ENCODE measurements around the gene ARPIN.

Gene ARPIN

DNA sequence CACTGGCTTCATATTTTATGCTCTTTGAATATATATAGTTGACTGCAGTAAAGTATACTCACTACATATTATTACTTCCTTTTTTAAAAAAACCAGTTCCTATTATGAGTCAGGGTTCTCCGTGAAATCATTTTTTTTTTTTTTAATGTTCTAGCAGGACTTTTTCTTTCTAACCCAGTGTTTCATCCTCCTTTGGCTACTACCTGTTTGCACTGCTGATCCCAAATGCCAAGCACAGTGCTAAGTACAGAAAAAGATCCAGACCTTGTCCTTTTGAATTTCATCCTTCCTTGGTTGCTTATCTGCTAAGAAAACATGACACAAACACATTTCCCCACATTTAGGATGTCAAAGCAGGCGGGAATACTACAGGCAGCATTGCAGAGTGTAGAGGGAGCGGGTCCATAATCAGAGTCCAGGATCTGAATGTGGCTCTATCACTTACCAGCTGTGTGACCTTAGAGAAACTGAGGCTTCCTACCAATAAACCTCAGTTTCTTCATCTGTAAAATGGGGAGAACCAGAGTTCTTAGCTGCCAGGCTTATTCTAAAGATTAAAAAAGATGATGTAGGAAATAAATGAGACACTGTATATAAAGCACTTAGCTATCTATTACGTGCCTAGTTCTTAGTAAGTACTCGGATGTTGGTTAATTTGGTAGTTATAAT lies 60.9 kb downstream of the ARPIN start:
- H3K79me2 ChIP-seq (ENCODE audit: control insufficient read depth, low read length): no peaks in the 10 kb centered on the region
- H3K9me2 ChIP-seq (replicated peaks; ENCODE audit: control insufficient read depth, low read length): no peaks in the 10 kb centered on the region
- no peak overlapping the region for H3K4me3 ChIP-seq (ENCODE audit: low read length)
- no peaks in the 10 kb centered on the region for H3K9me3 ChIP-seq (ENCODE audit: control insufficient read depth, insufficient read depth, low read length)
- H3K4me1 ChIP-seq (ENCODE audit: control insufficient read depth, low read length): peaks cover 8% of the 10 kb centered on the region
- TF ChIP-seq, protein P1, sequence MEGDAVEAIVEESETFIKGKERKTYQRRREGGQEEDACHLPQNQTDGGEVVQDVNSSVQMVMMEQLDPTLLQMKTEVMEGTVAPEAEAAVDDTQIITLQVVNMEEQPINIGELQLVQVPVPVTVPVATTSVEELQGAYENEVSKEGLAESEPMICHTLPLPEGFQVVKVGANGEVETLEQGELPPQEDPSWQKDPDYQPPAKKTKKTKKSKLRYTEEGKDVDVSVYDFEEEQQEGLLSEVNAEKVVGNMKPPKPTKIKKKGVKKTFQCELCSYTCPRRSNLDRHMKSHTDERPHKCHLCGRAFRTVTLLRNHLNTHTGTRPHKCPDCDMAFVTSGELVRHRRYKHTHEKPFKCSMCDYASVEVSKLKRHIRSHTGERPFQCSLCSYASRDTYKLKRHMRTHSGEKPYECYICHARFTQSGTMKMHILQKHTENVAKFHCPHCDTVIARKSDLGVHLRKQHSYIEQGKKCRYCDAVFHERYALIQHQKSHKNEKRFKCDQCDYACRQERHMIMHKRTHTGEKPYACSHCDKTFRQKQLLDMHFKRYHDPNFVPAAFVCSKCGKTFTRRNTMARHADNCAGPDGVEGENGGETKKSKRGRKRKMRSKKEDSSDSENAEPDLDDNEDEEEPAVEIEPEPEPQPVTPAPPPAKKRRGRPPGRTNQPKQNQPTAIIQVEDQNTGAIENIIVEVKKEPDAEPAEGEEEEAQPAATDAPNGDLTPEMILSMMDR (IDR thresholded peaks at IDR 0.05; ENCODE audit: low read depth, low read length, poor library complexity, severe bottlenecking): no peak
- TF ChIP-seq EZH2phosphoT487 (IDR thresholded peaks at IDR 0.05; ENCODE audit: borderline replicate concordance, low read length): no peak
- H3K36me3 ChIP-seq (ENCODE audit: control insufficient read depth, low read length): peaks cover 15% of the 10 kb centered on the region
- H3K27me3 ChIP-seq (ENCODE audit: control insufficient read depth, low read length): no peaks in the 10 kb centered on the region
- H3K4me2 ChIP-seq (ENCODE audit: low read length): no peak overlapping the region
- 0 out of 2 replicates have a peak, but pooled peaks cover 3% of the 10 kb centered on the region for H4K20me1 ChIP-seq (ENCODE audit: control insufficient read depth, insufficient read depth, low read depth, low read length)
- H3F3A ChIP-seq (ENCODE audit: control insufficient read depth, insufficient read depth): no peaks in the 10 kb centered on the region
- no peak overlapping the region for H3K27ac ChIP-seq (ENCODE audit: low read depth, low read length)

DNA sequence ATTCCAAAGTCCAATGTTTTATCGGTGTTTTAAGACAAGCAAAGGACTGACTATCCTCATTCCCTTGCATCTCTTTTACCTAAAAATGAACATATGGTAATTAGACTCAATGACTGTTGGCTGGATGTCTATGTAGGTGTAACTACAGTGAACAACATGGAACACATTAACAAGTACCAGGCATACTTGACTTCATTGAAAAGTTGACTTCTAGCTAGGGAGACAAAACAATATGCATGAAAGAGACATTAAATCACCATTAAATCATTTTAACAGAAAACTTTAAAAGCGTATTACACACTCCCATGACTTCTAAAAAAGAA lies 63.8 kb downstream of the ARPIN start:
- H3F3A ChIP-seq (ENCODE audit: control insufficient read depth, insufficient read depth): no peaks in the 10 kb centered on the region
- no peaks in the 10 kb centered on the region for H3K9me3 ChIP-seq (ENCODE audit: control insufficient read depth, insufficient read depth, low read length)
- 0 out of 2 replicates have a peak, but pooled peaks cover 3% of the 10 kb centered on the region for H4K20me1 ChIP-seq (ENCODE audit: control insufficient read depth, insufficient read depth, low read depth, low read length)
- H3K4me1 ChIP-seq (ENCODE audit: control insufficient read depth, low read length): peaks cover 8% of the 10 kb centered on the region
- H3K9me2 ChIP-seq (replicated peaks; ENCODE audit: control insufficient read depth, low read length): no peaks in the 10 kb centered on the region
- peaks cover 15% of the 10 kb centered on the region for H3K36me3 ChIP-seq (ENCODE audit: control insufficient read depth, low read length)
- H3K79me2 ChIP-seq (ENCODE audit: control insufficient read depth, low read length): no peaks in the 10 kb centered on the region
- H3K27me3 ChIP-seq (ENCODE audit: control insufficient read depth, low read length): no peaks in the 10 kb centered on the region
- no peak overlapping the region for H3K27ac ChIP-seq (ENCODE audit: low read depth, low read length)
- H3K4me3 ChIP-seq (ENCODE audit: low read length): no peak overlapping the region
- H3K4me2 ChIP-seq (ENCODE audit: low read length): no peak overlapping the region
- TF ChIP-seq, protein P1 (IDR thresholded peaks at IDR 0.05; ENCODE audit: low read depth, low read length, poor library complexity, severe bottlenecking): no peak
- TF ChIP-seq EZH2phosphoT487 (IDR thresholded peaks at IDR 0.05; ENCODE audit: borderline replicate concordance, low read length): no peak

DNA sequence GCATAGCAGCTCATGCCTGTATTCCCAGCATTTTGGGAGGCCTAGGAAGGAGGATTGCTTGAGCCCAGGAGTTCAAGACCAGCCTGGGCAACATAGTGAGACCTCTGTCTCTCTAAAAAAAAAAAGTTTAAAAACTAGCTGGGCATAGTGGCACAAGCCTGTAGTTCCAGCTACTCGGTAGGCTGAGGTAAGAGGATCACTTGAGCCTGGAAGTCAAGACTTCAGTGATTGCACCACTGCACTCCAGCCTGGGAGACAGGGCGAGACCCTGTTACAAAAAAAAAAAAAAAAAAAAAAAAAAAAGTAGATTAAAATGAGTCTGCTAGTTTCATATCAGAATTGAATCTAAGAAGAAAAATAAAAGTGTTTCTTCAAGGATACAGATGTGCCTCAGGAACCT lies 65.7 kb downstream of the ARPIN start:
- H3K4me1 ChIP-seq (ENCODE audit: control insufficient read depth, low read length): peaks cover 8% of the 10 kb centered on the region
- no peaks in the 10 kb centered on the region for H3K9me2 ChIP-seq (replicated peaks; ENCODE audit: control insufficient read depth, low read length)
- no peak overlapping the region for H3K4me2 ChIP-seq (ENCODE audit: low read length)
- H3K36me3 ChIP-seq (ENCODE audit: control insufficient read depth, low read length): peaks cover 8% of the 10 kb centered on the region
- H3K4me3 ChIP-seq (ENCODE audit: low read length): no peak overlapping the region
- no peak overlapping the region for H3K27ac ChIP-seq (ENCODE audit: low read depth, low read length)
- no peaks in the 10 kb centered on the region for H3F3A ChIP-seq (ENCODE audit: control insufficient read depth, insufficient read depth)
- H3K79me2 ChIP-seq (ENCODE audit: control insufficient read depth, low read length): no peaks in the 10 kb centered on the region
- H3K27me3 ChIP-seq (ENCODE audit: control insufficient read depth, low read length): no peaks in the 10 kb centered on the region
- no peaks in the 10 kb centered on the region for H3K9me3 ChIP-seq (ENCODE audit: control insufficient read depth, insufficient read depth, low read length)
- TF ChIP-seq, protein P1 (IDR thresholded peaks at IDR 0.05; ENCODE audit: low read depth, low read length, poor library complexity, severe bottlenecking): no peak
- no peak for TF ChIP-seq EZH2phosphoT487 (IDR thresholded peaks at IDR 0.05; ENCODE audit: borderline replicate concordance, low read length)
- H4K20me1 ChIP-seq (ENCODE audit: control insufficient read depth, insufficient read depth, low read depth, low read length): 0 out of 2 replicates have a peak, but pooled peaks cover 3% of the 10 kb centered on the region
